Measurements from ENCODE around the gene SLC66A3.

The SLC66A3 gene

DNA sequence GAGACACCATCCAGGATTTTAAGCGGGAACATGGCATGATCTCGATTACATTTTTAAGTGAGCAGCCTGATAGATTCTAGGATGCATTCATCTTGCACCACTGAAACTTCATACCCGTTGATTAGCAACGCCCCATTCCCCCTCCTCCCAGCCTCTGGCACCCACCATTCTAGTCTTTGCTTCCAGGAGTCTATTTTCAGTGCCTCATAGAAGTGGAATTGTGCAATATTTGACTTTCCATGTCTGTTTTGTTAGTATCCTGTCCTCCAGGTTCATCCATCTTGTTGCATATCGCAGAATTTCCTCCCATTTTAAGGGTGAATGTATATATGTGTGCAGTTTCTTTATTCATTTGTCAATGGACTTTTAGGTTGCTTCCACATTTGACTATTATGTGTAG, 20.9 kb upstream of the SLC66A3 start:
- no peak for DNase-seq (ENCODE audit: low read depth in 2 of 2)

DNA sequence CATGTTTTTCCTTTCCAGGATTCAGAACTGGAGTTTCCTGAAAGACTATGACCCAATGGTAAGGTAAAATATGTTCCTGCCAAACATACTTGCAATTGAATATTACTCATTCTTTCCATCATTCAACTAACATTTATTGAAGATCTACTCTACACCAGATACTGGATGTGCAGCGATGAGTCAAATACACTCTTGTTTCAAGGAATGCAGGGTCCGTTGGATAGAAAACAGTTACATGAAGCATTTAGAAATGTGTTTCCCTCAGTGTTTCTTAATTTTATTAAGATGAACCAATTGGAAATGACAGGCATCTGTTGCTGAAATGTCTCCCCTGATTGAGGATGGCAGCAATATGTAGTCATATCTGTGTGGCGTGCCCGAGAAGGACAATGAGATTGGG, 14.8 kb upstream of the SLC66A3 start:
- no peak for DNase-seq (ENCODE audit: low read depth in 2 of 2)

DNA sequence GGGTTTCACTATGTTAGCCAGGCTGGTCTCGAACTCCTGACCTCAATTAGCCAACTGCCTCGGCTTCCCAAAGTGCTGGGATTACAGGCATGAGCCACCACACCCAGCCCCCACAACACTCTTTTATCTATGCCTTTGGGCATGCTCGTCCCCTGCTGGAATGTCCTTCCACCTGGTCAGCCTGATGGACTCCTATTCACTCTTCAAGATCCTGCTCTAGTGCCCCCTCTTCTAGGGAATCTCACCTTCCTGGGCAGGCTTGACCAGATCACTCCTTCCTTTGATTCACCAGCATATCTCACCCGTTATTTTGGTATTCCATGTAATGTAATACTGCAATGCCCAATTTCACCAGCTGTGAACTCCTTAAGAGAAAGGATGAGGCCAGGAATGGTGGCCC, 13.9 kb upstream of the SLC66A3 start:
- no peak for DNase-seq (ENCODE audit: low read depth in 2 of 2)

DNA sequence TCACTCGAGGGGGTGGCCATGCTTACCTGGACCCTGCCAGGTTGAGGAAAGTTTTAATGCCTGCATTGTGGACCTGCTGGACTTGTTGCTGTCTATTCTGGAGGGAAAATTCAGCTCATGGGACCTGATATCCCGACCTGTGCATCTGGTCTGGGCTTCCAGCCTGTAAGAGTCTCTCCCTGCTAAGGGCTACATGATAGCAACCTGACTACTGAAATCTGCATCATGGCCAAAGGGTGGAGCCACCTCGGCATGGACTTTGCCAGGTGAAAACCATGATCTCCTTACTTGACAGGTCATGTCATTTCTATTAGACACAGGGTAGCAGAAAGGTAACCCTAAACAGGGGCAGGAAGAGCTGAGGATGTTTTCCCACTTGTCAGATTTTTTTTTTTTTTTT, 12.9 kb upstream of the SLC66A3 start:
- DNase-seq (ENCODE audit: low read depth in 2 of 2), result no peak

DNA sequence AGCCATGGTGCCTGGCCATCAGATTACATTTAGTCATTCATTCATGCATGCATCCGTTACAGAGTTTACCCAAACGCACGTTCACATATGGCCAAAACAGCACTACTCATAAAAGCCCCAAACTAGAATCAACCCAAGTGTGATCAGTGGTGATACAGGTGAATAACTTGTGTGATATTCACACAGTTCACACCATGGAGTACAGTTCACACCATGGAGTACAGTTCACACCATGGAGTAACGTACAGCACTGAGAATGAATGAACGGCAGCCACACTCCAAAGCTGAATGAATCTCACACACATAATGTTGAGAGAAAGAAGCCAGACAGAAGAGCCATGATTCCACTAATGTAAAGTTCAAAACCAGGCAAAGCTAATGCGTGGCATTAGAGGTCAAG, 12.3 kb upstream of the SLC66A3 start:
- no peak for DNase-seq (ENCODE audit: low read depth in 2 of 2)

DNA sequence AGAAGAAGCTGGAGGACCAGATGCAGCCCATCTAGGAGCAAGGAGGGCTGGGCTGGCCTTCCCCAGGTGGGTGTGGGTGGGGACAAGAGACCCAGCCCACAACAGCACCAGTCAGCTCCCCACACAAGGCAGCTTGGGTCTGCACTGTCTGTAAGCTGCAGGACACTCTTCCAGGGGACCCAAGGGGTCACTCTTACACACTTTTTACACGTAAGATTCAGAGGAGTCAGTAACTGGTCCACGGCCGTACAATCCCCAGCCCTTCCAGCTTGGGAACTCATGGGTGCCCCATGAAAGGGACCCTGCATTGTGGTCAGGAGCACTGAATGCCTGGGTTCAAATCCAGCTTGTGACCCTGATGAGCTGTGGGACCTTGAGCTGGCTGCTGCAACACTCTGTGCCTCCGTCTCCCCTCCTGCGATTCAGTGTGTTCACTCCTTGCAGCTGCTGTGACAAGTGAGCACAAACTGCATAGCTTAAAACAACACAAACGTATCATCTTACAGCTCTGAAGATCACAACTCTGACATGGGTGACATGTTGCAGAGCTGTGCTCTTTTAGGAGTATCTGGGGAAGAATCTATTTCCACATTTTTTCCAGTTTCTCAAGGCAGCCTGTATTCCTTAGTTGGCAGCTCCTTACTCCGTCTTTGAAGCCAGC, 11.1 kb upstream of the SLC66A3 start:
- no peak for DNase-seq (ENCODE audit: low read depth in 2 of 2)

DNA sequence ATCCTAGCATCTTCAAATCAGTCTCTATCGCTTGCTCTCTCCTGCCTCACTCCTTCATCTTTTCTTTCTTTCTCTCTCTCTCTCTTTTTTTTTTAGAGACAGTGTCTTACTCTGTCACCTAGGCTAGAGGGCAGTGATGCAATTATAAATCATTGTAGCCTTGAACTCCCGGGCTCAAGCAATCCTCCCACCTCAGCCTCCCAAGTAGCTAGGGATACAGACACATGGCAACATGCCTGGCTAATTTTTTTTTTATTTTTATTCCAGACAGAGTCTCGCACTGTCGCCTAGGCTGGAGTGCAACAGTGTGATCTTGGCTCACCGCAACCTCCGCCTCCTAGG, 10.6 kb upstream of the SLC66A3 start:
- no peak for DNase-seq (ENCODE audit: low read depth in 2 of 2)

DNA sequence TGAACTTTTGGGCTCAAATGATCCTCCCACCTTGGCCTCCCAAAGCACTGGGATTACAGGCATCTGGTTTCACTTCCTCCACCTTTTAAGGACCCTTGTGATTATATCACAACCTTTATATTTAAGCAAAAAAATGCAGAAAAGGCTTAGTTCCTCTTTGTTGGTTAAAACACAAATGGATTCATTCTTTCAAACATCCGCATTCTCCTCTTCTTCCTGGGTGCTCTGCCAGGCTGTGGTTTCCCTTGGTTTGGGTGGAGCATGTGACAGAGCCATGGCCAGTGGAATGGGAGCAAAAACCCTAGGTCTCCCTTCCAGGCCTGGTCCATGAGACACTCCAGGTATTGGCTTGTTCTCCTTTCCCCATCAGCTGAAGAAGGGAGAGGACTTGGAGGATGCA, 9.9 kb upstream of the SLC66A3 start:
- no peak for DNase-seq (ENCODE audit: low read depth in 2 of 2)

DNA sequence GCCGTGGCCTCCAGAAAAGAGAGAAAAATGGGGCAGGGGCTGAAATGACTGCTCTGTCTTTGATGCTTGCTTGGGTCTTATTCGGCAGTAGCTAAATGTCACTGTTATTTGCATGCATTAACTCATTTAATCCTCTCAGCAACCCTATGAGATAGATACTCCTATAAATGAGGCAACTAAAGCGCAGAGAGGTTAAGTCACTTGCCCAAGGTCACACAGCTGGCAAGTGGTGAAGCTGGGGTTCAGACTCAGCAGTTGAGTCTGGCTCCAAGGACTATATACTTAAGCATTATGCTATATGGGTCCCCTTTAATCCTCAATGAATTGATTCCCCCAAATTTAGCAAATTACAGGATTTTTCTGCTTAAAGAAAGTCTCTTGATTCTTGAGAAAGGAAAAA, 9.2 kb upstream of the SLC66A3 start:
- no peak for DNase-seq (ENCODE audit: low read depth in 2 of 2)

DNA sequence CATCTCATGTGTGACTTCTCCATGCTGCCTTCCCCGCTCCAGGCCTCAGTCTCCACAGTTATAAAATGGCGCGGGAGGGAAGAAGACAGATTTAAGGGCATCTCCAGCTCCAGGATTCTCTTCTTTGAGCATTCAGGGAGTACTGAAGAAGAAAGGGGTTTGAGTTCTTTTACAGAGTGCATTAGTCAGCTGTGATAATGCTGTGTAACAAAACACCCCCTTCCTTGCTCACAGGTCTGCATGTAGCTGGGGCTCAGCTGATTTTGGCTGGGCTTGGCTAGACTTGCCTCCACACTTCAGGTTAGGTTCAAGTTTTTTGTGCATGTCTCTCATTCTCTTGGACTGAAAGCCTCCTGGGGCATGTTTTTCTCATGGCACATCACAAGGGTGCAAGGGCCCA, 8.0 kb upstream of the SLC66A3 start:
- no peak for DNase-seq (ENCODE audit: low read depth in 2 of 2)

DNA sequence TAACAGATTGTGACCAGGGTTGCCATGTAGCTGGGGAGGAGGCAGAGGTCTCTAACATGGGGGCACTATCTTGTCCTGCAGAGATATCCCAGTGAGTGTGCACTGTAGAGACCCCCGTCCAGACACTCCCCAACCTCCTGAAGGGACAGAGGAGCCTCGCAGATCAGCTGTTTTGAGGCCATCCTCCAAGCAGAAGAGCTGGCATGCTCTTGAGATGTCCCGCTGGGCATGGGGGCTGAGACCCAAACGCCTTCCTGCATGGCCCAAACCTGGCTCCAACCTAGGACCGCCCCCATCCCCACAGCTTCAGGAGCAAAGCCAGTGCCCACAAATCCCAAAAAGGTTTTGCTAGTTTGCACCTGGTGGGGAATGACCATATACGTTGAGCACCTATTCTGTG, 2.7 kb upstream of the SLC66A3 start:
- no peak for DNase-seq (ENCODE audit: low read depth in 2 of 2)

DNA sequence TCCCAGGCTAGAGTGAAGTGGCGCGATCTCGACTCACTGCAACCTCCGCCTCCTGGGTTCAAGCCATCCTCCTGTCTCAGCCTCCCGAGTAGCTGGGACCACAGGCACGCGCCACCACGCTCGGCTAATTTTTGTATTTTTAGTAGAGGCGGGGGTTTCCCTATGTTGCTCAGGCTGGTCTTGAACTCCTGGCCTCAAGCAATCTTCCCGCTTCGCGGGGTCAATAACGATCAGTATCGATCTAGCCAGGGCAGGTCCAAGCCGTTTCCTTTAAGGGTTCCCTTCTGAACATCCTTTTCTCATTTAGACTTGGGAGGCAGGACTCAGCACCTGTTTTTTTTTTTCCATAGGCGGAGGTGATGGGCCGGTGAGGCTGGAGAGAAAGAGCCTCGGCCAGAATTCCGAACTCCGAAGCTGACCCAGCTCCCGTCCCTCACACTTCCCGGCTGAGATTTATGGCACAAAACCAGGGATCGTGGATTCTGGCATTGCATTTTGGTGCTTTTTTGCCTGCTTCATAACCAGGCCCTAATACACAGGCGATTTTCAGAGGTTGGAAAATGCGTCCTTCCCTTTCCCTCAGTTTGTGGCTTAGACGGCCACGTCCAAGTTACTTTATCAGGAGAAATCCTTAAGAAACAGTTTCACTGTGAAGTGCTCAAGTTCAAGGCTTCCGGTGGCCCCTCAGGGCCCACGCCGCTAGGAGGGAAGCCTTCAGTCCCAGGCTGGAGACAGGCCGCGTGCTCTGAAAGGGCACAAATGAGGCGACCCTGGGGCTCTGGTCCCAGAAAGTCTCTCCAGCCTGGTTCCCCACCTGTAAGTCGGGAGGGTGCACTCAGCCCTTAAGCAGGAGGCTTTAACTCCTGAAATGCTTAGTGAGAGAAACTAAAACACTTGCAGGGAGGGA, 998 bp upstream of the SLC66A3 start:
- no peak for DNase-seq (ENCODE audit: low read depth in 2 of 2)

DNA sequence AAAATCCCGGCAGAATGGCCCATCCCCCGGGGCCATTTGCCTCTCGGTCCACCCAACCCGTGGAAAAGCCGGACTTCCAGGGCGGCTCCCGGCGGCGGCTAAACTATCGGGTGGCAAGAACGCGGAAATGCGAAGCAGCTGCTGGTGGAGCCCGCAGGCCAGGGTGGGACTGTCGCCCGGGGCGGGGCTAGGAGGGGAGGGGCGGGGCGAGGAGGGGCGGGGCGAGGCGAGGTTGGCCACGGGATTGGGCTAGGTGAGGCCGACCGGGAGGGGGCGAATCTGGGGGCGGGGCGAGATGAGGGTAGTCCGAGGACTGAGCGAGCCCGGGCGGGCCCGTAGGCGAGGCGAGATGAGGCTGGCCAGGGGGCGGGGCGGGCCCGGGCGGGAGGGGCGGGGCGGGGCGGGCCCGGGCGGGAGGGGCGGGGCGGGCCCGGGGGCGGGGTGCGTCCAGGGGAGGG, 315 bp upstream of the SLC66A3 start:
- DNase-seq (ENCODE audit: low read depth in 2 of 2), result peak; percentile 98 to 99

DNA sequence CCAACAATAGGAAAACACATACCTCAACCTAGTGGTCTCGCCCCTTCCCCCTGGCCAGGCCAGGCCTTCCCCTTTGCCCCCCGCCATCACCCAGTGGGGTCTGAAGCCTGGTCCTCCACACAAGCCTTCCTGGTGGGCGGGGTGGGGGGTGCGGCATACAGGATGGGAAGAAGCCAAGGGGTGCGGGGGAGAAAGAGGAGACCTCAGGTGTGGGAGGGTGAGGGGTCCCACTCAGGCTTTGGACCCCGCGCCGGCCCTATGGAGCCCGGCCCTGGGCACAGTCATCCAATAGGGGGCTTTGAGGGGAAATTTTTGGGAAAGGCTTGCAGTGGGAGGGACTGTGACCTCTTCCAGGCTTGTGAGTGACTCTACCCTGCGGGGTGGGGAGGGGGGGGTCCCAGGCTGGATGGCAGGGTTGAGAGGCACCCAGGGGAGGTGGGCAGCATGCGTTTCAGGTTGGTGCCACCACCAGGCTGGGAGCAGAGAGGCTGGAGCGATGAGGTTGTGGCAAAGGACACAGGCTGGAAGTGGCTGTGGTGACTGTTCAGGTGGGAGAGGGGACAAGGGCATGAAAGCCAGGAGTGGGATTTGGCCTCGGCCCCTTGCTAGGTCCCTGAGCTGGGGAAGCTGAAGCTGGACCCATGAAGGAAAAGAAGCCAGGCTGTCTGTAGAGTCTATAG, 1.3 kb downstream of the SLC66A3 start:
- DNase-seq (ENCODE audit: low read depth in 2 of 2), result no peak

DNA sequence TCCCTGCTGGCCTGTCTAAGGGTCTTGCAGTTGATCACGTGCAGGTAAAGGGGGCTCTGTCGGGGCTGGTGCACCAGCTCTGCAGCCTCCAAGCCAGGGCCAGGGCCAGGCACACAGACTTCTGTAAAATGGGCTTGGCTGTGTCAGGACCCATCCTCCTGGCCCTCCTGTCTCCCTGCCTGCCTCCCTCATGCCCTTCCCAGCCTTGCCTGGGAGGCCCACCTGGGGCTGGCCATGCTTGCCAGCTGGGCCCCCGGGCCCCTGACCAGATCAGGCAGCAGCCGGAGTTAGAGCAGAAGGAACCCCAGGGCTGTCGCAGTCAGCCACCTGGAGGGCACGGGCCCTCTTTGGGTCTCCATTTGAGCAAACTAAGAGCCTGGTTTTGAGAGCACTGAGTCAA, 2.0 kb downstream of the SLC66A3 start:
- DNase-seq (ENCODE audit: low read depth in 2 of 2), result no peak

DNA sequence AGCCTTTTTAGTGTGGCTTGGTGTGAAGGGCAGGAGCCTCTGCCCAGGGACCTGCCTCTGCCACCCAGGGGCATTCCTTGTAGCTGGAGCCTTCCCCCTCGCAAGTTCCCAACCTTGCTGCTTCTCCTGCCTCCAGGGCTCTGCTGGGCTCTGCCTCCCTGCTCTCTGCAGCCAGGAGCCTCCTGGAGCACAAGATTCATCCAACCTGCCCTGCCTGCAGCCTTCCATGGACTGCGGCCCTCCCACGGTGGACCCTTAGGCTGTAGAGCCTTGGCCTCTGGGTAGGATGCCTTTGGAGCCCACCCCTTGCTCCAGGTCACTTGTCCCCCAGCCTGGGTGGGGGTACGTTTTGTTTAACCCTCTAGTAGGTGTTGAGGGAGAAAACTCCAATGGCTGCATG, 2.5 kb downstream of the SLC66A3 start:
- no peak for DNase-seq (ENCODE audit: low read depth in 2 of 2)

DNA sequence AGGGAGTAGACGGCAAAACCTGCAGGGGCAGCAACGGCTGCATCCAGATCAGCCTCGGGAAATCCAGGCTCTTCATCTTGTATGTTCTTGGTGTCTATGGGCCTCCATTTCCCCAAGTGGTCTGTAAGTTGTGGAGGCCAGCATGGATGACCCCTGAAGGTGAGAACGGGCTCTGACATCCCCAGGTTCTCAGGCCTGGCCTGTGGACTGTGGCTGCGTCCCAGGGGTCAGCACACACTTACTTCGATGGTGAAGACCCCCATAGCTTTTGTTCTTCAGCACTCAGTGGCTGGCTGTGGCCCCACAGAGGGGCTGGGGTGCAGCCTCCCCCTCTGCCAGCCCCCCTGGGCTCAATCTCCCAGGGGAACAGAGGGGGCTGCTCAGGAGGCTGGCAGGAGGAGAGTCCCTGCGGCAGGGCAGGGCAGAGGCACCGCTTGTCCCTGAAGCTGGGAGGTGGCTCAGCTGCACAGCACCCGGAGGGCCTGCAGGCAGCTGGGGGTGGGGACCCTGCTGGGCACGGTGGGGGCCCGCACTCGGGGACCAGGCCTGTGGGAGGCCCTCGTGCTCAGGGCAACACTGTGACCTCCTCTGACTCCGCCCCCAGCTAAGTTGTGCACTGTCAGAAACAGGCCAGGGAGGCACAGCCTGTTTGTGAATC, 3.8 kb downstream of the SLC66A3 start:
- DNase-seq (ENCODE audit: low read depth in 2 of 2), result no peak

DNA sequence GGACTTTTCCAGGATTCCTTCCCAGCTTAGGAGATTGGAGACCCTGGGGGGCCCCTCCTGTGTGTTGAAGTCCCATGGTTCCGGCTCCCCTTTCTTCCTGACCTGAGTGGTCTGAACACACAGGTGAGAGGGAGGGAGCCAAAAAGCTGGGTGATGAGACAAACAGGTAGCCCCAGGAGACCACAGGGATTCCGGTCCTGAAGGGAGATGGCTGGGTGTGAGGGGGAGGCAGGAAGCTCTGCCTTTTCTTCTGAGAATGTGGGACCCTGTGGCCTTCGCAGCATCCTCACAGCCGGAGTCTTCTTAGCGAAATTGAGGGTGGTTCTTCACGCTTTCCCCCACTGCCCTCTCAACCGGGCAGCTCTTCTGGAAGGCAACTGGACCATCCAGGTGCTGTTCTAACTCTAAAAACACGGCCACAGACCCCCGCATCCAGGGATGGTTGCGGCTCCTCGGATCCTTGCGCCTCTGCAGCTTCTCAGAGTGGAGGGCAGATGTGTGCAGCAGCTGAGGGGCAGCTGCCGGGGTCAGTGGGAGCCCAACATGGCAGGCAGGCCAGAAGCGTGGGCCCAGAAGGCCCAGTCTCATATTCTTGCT, 4.4 kb downstream of the SLC66A3 start:
- DNase-seq (ENCODE audit: low read depth in 2 of 2), result no peak

DNA sequence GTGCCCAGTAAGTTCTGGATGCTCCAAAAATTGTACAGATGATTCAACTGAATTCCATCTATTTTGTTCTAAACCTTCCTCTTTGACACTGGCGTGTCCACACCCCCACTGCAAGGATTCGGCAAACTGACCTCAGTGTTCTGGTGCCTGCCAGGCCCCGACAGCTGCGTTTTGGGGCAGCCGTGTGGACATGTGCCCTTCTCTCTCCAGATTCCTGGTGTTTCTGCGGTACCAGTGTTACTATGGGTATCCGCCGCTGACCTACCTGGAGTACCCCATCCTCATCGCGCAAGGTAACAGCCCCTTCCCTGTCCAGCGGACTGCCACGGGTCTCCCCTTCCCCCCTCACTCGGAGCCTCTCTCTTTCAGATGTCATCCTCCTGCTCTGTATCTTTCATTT, 5.0 kb downstream of the SLC66A3 start:
- no peak for DNase-seq (ENCODE audit: low read depth in 2 of 2)

DNA sequence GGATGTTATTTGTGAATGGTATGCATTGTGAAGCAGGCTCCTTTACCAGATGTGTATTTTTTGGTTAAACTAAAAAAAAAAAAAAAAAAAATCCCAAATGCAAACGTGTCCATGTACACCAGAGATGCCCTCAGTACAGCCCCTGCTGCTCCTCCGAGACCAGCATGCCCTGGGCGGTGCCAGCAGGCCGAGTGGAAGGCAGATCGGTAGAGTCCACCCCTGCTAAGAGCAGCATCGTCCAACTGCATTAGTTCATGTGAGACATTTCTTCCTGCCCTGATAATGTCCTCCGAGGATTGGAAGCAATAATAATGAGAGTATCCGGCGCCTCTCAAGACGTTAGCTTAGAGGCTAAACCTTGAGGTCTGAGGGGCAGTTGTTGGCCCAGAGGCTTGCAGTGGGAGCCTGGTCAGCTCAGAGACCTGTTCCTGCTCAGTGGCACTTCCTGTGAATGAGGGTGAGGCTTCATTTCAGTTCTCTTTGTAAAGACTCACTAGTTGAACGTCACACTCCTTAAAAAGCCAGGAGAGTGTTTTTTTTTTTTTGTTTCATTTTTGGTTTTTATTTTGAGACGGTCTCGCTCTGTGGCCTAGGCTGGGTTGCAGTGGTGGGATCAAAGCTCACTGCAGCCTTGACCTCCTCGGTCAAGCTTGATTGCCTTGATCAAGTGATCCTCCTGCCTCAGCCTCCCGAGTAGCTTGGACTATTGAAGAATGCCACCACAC, 5.6 kb downstream of the SLC66A3 start:
- DNase-seq (ENCODE audit: low read depth in 2 of 2), result no peak

DNA sequence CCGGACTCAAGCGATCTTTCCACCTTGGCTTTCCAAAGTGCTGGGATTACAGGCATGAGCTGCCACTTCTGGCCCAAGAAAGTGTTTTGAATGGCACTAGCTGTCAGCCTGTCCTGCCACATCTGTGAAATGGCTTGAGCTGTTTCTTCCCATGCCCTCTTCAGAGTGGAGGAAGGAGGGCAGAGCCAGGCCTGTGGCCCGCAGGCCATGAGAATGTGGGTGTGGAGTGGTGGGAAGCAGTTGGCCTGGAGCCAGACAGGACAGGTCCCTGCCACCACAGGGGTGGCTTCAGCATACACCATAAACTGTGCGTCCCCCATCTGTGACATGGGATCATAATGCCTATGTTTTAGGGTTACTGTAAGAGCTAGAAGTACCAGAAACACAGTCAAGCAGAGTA, 6.5 kb downstream of the SLC66A3 start:
- no peak for DNase-seq (ENCODE audit: low read depth in 2 of 2)
